ENCODE data around the gene MGAT4C.

DNA sequence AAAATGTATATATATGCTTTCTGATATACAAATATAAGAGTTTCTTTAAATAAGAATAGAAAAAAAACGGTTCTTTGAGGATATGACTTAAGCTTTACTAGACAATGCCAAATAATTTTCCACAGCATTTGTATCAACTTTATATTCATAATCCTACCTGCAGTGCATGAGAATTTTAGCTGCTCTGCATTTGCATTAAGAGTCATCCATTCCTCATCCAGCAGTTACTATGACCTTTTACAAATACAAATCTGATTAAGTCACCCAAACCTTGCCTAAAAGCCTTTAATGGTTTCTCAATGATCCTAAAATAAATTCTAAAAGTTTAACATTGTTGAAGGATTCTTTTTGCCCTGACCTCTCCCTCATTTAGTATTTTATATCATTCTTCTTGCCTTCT, 116.5 kb downstream of the MGAT4C start:
- TF ChIP-seq, protein P1, sequence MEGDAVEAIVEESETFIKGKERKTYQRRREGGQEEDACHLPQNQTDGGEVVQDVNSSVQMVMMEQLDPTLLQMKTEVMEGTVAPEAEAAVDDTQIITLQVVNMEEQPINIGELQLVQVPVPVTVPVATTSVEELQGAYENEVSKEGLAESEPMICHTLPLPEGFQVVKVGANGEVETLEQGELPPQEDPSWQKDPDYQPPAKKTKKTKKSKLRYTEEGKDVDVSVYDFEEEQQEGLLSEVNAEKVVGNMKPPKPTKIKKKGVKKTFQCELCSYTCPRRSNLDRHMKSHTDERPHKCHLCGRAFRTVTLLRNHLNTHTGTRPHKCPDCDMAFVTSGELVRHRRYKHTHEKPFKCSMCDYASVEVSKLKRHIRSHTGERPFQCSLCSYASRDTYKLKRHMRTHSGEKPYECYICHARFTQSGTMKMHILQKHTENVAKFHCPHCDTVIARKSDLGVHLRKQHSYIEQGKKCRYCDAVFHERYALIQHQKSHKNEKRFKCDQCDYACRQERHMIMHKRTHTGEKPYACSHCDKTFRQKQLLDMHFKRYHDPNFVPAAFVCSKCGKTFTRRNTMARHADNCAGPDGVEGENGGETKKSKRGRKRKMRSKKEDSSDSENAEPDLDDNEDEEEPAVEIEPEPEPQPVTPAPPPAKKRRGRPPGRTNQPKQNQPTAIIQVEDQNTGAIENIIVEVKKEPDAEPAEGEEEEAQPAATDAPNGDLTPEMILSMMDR (IDR thresholded peaks at IDR 0.05), result no peak
- TF ChIP-seq POLR2A (IDR thresholded peaks at IDR 0.05), result no peak
